Activated CD8-positive, alpha-beta memory T cell treated with anti-CD3 and anti-CD28 coated beads for 24 hours (primary cell): Measurements from ENCODE around the gene COQ10B.
"Not testable (repeated sequence)": the region's sequence is repeated elsewhere in the genome, so short reads cannot be mapped to it uniquely, and the experiment has no call there.

Experiments used
- DNase-seq: peaks from one replicate; pipeline ENCODE4 v3.0.0-alpha.2; 2020

Gene COQ10B

DNA sequence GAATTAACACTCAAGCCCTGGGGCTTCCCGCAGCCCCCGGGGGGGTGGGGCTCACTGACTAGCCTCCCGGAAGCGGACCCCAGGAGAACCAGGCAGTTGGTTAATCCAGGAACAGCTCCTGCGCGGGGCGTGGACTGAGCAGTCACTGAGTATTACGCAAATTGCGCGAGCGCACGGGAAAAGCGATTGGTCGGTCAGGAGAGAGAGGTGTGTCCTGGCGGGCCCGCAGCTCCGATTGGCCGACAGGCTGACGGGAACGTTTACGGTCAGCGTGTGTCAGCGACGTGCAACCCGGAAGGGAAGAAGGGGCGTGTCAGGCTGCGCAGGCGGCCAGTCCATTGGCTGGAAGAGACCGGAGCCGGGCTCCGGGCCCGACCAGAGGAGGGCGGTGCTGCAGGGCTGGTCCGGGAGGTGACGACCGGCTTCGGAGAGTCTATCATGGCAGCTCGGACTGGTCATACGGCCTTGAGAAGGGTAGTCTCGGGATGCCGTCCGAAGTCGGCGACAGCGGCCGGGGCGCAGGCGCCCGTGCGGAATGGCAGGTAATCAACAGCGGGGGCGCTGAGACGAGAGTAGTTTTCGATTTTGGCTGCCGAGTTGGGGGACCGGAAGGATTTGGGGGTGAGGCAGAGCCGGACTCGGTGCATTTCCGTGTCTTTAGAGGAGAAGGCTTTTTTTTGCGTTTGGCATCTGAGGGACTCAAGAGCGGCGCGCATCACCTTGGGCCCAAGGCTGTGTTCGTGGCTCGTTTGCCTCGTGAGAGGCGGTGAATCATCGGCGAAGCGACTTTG, at the start of gene COQ10B:
Gene COQ10B, plus strand, starts transcription at position 430 of the 791 bp plus-strand sequence. Its CDS starts 9 bp downstream, at position 439.
- peak; percentile 96 for DNase-seq

DNA sequence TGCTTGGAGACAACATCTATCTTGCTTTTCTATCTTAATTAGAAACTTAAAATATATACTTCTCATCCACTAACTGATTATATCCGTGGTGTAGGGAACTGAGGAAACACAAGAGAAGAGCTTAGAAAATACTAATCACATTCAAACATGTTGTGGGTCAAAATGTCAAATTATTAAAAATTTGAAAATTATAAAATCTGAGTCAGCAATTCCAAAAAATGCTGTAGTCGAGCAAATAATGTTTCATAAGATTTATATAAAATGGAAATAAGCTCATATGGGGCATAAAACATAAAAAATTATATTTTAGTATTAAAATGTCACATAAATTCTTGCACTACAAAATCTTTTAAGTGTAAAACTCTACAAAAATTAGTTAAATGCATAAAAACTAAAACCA, 47.8 kb upstream of the COQ10B start:
- no peak for DNase-seq

DNA sequence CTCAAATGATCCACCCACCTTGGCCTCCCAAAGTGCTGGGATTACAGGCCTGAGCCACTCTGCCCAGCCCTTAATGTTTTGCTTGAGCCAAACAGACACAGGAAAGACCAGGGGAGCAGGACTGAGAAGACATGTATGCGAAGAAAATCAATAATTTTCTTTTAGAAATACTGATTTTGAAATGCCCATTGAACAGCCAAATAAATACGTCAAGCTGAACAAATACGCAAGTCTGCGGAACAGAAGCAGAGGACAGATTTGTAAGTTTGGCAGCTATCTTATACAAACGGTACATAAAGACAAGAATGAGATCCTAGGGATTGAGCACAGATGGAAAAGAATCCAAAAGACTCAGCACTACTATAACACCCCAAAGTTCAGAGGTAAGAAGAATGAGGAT, 39.3 kb upstream of the COQ10B start:
- no peak for DNase-seq

DNA sequence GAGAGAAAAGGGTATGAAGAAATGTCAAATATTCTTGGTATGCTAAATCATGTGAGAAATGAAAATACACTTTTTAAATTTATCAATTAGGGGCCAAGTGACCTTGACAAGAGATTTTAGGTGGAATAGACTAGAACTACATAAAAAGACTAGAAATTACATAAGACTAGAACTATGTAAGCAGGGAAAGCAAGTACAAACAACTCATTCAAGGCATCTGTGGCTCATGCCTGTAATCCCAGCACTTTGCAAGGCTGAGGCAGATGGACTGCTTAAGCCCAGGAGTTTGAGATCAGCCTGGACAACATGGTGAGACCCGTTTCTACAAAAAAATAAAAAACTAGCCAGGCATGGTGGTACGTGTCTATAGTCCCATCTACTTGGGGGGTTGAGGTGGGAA, 38.8 kb upstream of the COQ10B start:
- DNase-seq = no peak

DNA sequence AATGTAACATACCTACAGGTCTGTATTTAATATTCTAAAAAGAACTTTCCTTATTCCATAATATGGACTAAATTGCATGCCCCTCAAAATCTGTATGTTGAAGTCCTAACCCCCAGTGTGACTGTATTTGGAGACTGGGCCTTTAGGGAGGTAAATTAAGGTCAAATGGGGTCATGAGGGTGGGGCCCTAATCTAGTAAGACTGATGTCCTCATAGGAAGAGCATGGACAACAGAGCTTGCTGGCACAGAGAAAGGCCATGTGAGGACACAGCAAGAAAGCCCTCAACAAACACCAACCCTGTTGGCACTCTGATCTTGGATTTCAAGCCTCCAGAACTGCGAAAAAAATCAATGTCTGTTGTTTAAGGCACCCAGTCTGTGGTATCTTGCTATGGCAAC, 37.1 kb upstream of the COQ10B start:
- DNase-seq = no peak

DNA sequence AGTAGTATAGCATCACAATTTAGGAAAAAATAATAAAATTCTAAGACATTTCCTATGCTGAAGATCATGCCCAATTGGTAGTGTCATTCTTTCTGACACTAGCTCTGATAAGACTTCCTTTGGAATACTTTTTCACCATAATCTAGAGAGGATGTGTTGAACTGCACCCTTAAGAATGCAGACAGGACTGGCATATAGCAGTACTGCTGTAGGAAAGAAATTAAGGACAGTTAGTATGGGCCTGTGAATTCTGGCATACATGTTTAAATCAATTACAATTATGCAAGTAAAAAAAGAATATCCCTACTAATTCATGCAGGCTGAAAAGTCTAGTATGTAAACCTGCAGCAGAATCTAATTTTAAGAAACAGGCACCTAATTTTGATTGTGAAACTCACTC, 33.9 kb upstream of the COQ10B start:
- DNase-seq = no peak

DNA sequence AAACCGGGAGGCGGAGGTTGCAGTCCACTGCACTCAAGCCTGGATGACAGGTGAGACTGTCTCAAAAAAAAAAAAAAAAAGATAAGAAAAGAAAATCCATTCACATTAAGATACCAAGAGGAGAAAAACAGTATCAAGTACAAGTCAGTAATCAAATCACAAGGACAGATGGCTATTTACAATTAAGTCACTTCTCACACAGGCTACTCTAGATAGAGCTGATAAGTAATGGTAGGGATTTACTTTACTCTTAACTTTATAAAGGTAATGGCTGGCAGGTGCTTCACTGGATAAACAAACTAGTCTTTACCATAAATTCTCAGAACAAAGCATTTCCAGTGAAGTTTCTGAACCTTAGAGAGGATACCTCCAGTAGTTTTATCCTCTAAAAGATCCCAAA, 30.0 kb upstream of the COQ10B start:
- no peak for DNase-seq

DNA sequence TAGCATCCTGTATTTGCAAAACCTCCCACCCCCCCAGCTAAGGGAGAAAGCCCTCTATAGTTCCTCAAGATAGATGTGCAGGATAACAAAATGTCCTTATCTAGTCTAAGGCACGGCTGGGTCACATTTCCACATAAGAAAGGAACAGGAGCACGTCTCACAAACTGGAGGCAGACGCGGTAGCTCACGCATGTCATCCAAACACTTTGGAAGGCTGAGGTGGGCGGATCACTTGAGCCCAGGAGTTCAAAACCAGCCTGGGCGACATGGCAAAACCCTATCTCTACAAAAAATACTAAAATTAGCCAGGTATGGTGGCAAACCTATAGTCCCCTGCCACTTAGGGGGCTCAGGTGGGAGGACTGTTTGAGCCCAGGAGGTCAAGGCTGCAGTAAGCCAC, 27.8 kb upstream of the COQ10B start:
- no peak for DNase-seq

DNA sequence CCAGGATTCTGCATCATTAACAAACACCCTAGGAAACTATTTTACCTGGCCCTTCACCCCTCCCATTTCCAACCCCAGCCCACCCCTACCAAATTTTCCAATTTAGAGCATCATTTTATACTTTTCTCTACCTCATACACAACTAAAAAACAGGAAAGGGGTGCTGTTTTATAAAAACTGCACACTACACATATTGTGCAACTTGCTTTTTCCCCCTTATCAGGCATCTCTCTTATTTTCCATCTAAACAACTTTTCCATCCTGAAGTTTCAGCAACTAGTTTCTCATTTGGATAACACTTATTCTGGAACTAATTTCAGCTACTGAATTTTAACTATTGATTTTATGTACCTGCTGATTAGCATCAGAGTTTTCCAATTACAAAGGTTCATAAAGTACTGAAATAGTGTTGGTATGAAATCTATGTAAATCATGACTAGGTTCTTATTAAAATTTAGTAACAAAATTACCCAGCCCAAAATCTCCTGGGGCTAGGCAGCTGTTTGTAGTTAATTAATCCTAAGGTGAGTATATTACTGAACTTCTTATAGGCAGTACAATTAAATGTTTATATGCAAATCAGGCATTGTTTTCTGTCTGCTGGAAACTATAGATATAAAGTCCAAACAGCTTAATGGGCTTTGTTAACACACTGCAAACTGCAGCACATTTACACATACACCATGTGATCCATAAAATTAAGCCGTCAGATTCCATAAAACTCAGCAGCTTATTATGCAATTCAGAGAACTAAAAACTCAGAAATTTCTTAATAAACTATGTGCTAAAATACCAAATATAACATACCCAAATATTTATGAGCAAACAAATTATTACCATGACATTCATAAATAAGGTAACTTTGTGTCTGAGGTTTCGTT, 26.4 kb upstream of the COQ10B start:
- no peak for DNase-seq

DNA sequence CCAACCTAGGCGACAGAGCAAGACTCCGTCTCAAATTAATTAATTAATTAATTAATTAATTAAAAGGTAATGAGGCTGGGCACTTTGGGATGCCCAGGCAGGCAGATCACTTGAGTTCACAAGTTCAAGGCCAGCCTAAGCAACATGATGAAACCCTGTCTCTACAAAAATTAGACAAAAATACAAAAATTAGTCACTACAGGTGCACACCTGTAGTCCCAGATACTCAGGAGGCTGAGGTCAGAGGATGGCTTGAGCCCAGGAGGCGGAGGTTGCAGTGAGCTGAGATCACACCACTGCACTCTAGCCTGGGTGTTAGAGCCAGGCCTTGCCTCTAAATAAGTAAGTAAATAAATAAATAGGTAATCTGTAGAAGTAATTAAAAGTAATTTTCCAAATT, 25.4 kb upstream of the COQ10B start:
- no peak for DNase-seq

DNA sequence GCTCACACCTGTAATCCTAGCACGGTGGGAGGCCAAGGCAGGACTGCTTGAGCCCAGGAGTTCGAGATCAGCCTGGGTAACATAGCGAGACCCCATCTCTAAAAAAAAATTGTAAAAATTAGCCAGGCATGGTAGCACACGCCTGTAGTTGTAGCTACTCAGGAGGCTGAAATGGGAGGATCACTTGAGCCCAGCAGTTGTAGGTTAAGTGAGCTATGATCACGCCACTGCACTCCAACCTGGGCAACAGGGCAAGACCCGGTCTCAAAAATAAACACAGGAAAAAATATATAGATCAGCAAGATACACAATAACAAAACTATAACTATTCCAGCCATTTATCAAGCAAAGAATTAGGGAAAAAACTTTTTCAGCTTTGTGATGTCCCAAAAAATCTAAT, 21.5 kb upstream of the COQ10B start:
- DNase-seq = no peak

DNA sequence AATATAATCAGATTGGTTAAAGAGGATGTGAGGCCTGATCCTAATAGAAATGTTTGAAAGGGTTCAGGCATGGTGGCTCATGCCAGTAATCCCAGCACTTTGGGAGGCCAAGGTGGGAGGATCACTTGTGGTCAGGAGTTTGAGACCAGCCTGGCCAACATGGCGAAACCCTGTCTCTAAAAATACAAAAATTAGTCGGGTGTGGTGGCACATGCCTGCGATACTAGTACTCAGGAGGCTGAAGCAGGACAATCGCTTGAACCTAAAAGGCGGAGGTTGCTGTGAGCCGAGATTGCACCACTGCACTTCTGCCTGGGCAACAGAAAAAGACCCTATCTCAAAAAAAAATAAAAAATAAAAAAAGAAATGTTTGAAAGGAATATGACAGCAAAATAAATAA, 20.8 kb upstream of the COQ10B start:
- DNase-seq = not testable (repeated sequence)

DNA sequence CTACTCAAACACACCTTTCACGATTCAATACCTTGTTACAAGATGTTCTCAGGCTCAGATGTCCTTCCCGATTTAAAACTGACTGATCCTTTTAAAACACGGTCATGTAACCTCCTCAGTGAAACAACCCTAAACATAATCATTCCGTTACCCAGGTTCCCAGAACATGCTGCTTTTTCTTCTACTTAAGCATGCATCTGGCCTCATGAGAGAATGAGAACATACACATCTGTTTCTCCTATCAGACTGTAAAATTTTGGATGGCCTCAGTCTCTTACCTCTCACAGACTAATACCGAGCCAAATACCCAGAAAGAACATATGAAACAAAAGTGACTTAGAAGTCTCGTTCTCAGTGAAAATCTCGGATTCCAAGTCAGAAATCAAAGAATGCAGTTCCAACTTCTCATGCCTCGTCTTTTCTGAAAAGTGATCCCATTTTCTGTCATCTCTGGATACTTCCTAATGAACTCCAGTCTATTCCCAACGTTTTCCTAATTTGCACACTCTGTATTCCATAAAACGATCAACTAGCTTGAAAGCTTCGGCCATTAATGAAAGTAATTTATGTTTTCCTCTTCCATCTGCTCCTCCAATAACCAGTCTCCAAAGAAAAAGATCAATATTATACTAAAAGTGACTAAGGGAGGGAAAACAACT, 19.4 kb upstream of the COQ10B start:
- DNase-seq = no peak

DNA sequence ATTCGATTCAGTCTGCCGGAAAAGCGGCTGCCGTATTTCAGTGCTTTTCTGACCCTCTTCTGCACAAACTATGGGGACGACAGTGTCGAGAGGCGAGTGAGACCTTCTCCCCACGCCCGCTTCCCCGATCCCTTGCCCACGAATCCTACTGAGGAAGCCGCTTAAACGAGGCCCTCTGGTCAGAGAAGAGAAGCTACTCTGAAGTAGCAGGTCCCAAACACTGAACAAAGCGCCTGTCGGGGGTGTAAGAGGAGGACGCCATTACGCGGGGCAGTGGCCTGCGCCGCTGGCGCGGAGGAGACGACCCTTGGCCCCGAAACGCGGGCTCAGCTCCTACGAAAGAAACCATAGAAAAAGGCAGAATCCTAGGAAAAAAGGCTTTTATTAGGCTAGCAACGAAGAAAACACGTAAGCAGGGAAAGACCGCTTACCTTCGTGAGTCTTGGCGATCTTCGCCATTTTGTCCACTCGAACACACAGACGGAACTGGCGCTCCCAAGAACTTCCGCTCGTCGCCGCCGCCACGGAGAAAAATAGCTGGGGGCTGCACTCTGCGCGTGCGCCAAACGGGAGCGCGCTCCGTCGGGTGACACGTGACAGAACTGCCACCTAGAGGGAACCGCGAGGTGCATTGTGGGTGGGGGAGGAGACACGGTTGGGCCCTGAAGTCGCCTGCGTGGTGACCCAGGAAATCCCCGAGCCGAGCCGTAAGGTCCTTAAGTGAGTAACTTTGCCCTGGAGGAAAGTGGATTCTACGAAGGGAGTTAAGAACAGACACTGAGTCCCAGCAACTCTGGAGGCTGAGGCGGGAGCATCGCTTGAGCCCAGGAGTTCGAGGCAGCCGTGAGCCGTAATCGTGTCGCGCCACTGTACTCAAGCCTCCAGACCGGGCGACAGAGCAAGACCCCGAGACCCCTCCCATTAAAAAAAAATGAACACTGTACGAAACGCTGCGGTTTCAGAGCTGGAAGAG, 18.5 kb upstream of the COQ10B start, which contains the start of gene SF3B1:
Gene SF3B1, minus strand, starts transcription at position 488 of the 973 bp plus-strand sequence. Its CDS starts 29 bp downstream, at position 459.
- DNase-seq = peak; percentile 98

DNA sequence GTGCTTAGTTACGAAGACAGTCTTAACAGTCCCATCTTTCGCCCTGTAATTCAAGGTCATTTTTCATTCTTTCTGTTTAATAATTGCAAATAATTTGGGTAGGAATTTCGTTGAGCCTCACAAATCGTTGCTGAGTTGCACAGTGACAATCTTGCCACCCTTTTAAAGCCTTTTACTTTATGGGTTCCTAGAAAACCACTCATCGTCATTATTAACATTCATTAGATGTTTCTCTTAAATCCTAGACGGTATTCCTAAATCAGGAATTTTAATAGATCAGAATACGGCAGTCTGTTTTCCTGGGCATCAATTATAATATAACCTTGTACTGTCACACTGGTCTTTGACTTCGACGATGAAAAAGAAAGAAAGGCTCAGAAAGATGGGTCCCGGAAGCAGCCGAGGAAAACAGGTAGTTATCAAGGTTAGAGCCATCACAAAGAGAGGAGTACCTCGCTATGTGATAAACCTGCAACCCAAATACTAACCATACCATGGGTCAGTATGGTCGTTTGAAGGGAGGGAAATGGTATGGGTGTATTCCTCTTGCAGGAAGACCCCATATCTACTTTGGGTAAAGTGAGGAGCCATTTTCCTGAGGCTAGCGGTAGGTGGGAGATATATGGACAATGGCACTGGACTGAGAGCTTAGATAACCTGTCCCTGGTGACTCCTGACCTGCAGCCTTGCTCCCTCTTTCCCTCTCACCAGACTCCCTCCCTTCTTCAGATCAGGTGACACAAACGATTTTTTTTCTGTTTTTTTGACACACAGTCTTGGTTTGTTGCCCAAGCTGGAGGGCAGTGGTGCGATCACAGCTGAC, 17.5 kb upstream of the COQ10B start:
- no peak for DNase-seq

DNA sequence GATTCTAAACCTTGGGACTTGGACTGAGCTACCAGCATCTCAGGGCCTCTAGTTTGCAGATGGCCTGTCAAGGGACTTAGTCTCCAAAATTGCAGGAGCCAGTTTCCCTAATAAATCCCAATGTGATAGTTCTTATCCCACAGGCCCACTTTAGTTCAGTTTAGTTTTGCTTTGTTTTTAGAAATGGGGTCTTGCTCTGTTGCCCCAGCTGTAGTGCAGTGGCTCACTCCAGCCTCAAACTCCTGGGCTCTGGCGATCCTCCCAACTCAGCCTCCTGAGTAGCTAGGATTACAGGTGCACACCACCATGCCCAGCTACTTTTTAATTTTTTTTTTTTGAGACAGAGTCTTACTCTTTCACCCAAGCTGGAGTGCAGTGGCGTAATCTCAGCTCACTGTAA, 16.0 kb upstream of the COQ10B start:
- no peak for DNase-seq

DNA sequence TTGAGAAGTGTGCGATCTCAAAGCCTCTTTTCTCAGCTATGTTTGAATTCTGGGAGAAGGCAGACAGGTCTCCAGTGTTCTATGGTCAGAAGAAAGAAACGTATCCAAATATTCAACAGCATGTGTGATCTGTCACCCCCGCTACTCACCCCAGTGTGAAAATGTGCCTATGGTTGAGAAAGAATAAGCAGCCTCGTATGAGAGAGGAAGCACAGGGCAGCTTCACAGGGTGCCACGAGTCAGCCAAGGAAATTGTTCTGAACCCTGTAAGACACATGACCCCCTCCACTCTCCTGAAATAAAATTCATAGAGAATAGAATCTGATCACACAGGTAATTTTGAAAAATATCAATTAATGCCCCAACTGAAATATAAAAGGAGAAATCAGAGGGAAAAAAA, 10.5 kb upstream of the COQ10B start:
- no peak for DNase-seq

DNA sequence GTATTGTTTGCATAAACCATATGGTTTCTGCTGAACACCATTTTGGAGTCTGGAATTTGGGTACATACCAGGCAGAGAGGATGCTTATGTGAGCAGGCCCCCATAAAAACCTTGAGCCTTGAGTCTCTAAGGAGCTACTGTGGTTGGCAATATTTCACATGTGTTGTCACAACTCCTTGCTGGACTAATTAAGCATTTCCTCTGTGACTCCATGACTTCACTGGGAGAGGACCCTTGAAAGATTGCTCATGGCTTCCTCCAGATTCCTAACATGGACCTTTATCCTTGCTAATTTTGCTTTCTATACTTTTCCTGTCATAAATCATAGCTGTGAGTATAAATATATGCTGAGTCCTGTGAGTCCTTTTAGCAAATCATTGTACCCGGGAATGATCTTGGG, 7.6 kb upstream of the COQ10B start:
- DNase-seq = no peak

DNA sequence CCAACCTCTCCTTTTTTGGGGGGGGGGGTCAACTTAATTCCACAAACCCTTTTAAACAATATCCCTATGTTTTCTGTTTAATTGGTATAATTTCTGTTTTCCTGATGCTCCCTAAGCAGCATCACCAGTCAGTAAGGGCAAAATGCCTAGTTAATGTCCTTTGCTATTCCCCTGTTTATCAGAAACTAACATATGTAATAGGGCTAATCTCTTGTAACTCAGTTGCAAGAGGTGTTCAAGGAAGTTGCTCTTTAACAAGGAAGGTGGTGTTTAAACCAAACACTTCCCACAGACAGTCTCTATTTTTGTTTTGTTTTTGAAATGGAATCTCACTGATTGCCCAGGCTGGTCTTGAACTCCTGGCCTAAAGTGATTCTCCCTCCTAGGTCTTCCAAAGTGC, 6.5 kb upstream of the COQ10B start:
- no peak for DNase-seq

DNA sequence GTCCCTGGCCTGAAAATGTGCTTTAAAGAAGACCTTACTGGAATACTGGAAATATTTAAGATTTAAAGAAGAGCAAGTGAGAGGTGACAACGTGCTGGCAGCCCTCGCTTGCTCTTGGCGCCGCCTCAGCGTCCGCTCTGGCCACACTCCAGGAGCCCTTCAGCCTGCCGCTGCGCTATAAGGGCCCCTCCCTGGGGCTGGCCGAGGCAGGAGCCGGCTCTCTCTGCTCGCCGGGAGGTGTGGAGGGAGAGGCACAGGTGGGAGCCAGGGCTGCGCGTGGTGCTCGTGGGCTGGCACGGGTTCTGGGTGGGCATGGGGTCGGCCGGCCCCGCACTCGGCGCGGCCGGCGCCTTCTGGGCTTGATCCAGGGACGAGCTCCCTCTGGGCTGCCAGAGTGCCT, 2.9 kb upstream of the COQ10B start:
- no peak for DNase-seq

DNA sequence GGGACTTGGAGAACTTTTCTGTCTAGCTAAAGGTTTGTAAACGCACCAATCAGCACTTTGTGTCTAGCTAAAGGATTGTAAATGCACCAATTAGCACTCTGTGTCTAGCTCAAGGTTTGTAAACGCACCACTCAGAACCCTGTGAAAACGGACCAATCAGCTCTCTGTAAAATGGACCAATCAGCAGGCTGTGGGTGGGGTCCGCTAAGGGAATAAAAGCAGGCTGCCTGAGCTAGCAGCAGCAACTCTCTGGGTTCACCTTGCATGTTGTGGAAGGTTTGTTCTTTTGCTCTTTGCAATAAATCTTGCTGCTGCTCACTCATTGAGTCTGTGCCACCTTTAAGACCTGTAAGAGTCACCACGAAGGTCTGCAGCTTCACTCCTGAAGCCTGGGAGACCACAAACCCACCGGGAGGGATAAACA, 2.4 kb upstream of the COQ10B start:
- not testable (repeated sequence) for DNase-seq
